Ishikawa (cell line): ENCODE measurements around the gene HCN2.

Experiments used
- EP300 ChIP-seq: IDR thresholded peaks from 2 replicates; pipeline ENCODE4 v1.6.1; 2012; ENCODE audit warnings: borderline replicate concordance
- FOXM1 ChIP-seq: IDR thresholded peaks from 2 replicates; pipeline ENCODE4 v1.6.1; 2012; ENCODE audit warnings: low read depth, borderline replicate concordance
- NFIC ChIP-seq: IDR thresholded peaks from 2 replicates; pipeline ENCODE4 v1.6.1; 2012
- RAD21 ChIP-seq: IDR thresholded peaks from 2 replicates; pipeline ENCODE4 v1.6.1; 2012; ENCODE audit warnings: low read depth
- TAF1 ChIP-seq: IDR thresholded peaks from 2 replicates; pipeline ENCODE4 v1.6.1; 2012; ENCODE audit warnings: low read depth, mild to moderate bottlenecking
- TCF12 ChIP-seq: IDR thresholded peaks from 2 replicates; pipeline ENCODE4 v1.6.1; 2012; ENCODE audit warnings: low read depth
- YY1 ChIP-seq: IDR thresholded peaks from 2 replicates; pipeline ENCODE4 v1.6.1; 2012; ENCODE audit warnings: low read depth
- ZBTB7A ChIP-seq: IDR thresholded peaks from 2 replicates; pipeline ENCODE4 v1.6.1; 2012; ENCODE audit warnings: low read depth
- TF ChIP-seq, protein P1 (sequence below): IDR thresholded peaks from 2 replicates; pipeline ENCODE4 v1.6.1; 2012; ENCODE audit warnings: low read depth, mild to moderate bottlenecking
- TF ChIP-seq, protein P2 (sequence below): IDR thresholded peaks from 2 replicates; pipeline ENCODE4 v1.6.1; 2012
- TF ChIP-seq, protein P3 (sequence below): IDR thresholded peaks from 2 replicates; pipeline ENCODE4 v1.6.1; 2012

DNA sequence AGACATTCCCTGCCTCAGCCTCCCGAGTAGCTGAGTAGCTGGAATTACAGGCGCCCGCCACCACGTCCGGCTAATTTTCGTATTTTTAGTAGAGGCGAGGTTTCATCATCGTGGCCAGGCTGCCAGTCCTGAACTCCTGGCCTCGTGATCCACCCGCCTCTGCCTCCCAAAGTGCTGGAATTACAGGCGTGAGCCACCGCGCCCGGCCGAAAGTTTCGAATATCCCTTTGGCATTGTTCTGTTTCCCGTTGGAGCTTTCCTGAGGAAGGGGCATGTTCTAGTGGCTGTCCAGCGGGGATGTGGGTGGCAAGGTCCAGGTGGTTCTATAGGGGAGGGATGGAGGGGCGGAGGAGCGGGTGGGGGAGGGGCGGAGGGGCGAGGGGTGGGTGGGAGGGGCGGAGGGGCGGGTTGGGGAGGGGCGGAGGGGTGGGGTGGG is 19.4 kb upstream of the HCN2 start:
- TF ChIP-seq TAF1 (no peak), EP300 (no peak), NFIC (no peak), ZBTB7A (no peak), YY1 (no peak), FOXM1 (no peak), TCF12 (no peak), RAD21 (no peak)
- TF ChIP-seq, protein P1, sequence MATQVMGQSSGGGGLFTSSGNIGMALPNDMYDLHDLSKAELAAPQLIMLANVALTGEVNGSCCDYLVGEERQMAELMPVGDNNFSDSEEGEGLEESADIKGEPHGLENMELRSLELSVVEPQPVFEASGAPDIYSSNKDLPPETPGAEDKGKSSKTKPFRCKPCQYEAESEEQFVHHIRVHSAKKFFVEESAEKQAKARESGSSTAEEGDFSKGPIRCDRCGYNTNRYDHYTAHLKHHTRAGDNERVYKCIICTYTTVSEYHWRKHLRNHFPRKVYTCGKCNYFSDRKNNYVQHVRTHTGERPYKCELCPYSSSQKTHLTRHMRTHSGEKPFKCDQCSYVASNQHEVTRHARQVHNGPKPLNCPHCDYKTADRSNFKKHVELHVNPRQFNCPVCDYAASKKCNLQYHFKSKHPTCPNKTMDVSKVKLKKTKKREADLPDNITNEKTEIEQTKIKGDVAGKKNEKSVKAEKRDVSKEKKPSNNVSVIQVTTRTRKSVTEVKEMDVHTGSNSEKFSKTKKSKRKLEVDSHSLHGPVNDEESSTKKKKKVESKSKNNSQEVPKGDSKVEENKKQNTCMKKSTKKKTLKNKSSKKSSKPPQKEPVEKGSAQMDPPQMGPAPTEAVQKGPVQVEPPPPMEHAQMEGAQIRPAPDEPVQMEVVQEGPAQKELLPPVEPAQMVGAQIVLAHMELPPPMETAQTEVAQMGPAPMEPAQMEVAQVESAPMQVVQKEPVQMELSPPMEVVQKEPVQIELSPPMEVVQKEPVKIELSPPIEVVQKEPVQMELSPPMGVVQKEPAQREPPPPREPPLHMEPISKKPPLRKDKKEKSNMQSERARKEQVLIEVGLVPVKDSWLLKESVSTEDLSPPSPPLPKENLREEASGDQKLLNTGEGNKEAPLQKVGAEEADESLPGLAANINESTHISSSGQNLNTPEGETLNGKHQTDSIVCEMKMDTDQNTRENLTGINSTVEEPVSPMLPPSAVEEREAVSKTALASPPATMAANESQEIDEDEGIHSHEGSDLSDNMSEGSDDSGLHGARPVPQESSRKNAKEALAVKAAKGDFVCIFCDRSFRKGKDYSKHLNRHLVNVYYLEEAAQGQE, result no peak
- TF ChIP-seq, protein P2, sequence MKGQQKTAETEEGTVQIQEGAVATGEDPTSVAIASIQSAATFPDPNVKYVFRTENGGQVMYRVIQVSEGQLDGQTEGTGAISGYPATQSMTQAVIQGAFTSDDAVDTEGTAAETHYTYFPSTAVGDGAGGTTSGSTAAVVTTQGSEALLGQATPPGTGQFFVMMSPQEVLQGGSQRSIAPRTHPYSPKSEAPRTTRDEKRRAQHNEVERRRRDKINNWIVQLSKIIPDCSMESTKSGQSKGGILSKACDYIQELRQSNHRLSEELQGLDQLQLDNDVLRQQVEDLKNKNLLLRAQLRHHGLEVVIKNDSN, result no peak
- TF ChIP-seq, protein P3, sequence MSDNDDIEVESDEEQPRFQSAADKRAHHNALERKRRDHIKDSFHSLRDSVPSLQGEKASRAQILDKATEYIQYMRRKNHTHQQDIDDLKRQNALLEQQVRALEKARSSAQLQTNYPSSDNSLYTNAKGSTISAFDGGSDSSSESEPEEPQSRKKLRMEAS, result no peak
